WTC11 (cell line): ENCODE results near the gene UFM1. TPM values are rescaled to one million over a fixed set of nuclear protein-coding genes. Genes with fewer than 3 reads are reported as not detected.

ENCODE experiments used
- ATAC-seq: fragments of 200-7000 bp; cut with Tn5 transposase; 2 replicates; pipeline ENCODE4 v1.10.0; 2021; ENCODE audit warnings: mild to moderate bottlenecking, moderate library complexity
- CTCF ChIA-PET: fragments of 300-600 bp; sonication (Branson Sonifier 250); formaldehyde crosslinking; loops from one replicate; lab custom pipeline; 2021; ENCODE audit warnings: antibody characterized with exemption; lab: Charles Lee
- POLR2A ChIA-PET: fragments of 350-600 bp; sonication (Branson Sonifier 250); formaldehyde crosslinking; loops from one replicate; lab custom pipeline; 2021; ENCODE audit warnings: antibody characterized with exemption; lab: Charles Lee
- DNase-seq: peaks from one replicate; pipeline ENCODE4 v3.0.0; 2021; ENCODE audit warnings: low spot score
- H3K27ac Mint-ChIP-seq: 2 replicates; pipeline ENCODE4 v1.8.0; 2021; ENCODE audit warnings: mixed read lengths
- H3K27me3 Mint-ChIP-seq: 2 replicates; pipeline ENCODE4 v1.8.0; 2021; ENCODE audit warnings: low read depth, mild to moderate bottlenecking, moderate library complexity, mixed read lengths
- H3K36me3 Mint-ChIP-seq: 2 replicates; pipeline ENCODE4 v1.8.0; 2021; ENCODE audit warnings: mixed read lengths
- H3K4me1 Mint-ChIP-seq: 2 replicates; pipeline ENCODE4 v1.8.0; 2022; ENCODE audit warnings: mixed read lengths
- H3K4me3 Mint-ChIP-seq: 2 replicates; pipeline ENCODE4 v1.8.0; 2021; ENCODE audit warnings: mild to moderate bottlenecking, moderate library complexity, mixed read lengths
- H3K9me3 Mint-ChIP-seq: 2 replicates; pipeline ENCODE4 v1.8.0; 2021; ENCODE audit warnings: mixed read lengths
- ELF4 ChIP-seq: sonication (generic); formaldehyde crosslinking; IDR thresholded peaks from 2 replicates; pipeline ENCODE4 v1.8.1; 2022; ENCODE audit warnings: low read depth, mild to moderate bottlenecking, moderate library complexity, missing genetic modification reagents
- GTF2I ChIP-seq: fragments of 250-450 bp; sonication (Bioruptor Pico); conservative IDR thresholded peaks from 2 replicates; pipeline ENCODE4 v1.4.0; 2021; ENCODE audit warnings: mild to moderate bottlenecking
- KAT7 ChIP-seq: sonication (generic); formaldehyde crosslinking; IDR thresholded peaks from 2 replicates; pipeline ENCODE4 v1.8.1; 2023; ENCODE audit warnings: missing genetic modification reagents, mild to moderate bottlenecking, borderline replicate concordance
- MYBL2 ChIP-seq: sonication (generic); formaldehyde crosslinking; IDR thresholded peaks from 2 replicates; pipeline ENCODE4 v1.8.1; 2023; ENCODE audit warnings: mild to moderate bottlenecking, moderate library complexity, missing genetic modification reagents
- NFYB ChIP-seq: sonication (generic); formaldehyde crosslinking; conservative IDR thresholded peaks from 2 replicates; pipeline ENCODE4 v1.8.0; 2022; ENCODE audit warnings: low read depth, missing genetic modification reagents
- TP53 ChIP-seq: sonication (generic); formaldehyde crosslinking; IDR thresholded peaks from 2 replicates; pipeline ENCODE4 v1.8.1; 2023; ENCODE audit warnings: mild to moderate bottlenecking, missing genetic modification reagents
- ZBTB21 ChIP-seq: sonication (generic); formaldehyde crosslinking; IDR thresholded peaks from 2 replicates; pipeline ENCODE4 v1.8.1; 2023; ENCODE audit warnings: mild to moderate bottlenecking, missing genetic modification reagents, borderline replicate concordance
- ZNF121 ChIP-seq: sonication (generic); formaldehyde crosslinking; IDR thresholded peaks from 2 replicates; pipeline ENCODE4 v1.8.0; 2023; ENCODE audit warnings: missing genetic modification reagents
- ZNF263 ChIP-seq: sonication (generic); formaldehyde crosslinking; IDR thresholded peaks from 2 replicates; pipeline ENCODE4 v1.8.1; 2022; ENCODE audit warnings: low read depth, mild to moderate bottlenecking, moderate library complexity, missing genetic modification reagents
- ZNF317 ChIP-seq: sonication (generic); formaldehyde crosslinking; IDR thresholded peaks from 2 replicates; pipeline ENCODE4 v1.8.1; 2023; ENCODE audit warnings: low read depth, mild to moderate bottlenecking, moderate library complexity, missing genetic modification reagents, borderline replicate concordance
- ZNF423 ChIP-seq: fragments of 250-450 bp; sonication (Bioruptor Pico); IDR thresholded peaks from 2 replicates; pipeline ENCODE4 v2.1.2; 2022; ENCODE audit warnings: mild to moderate bottlenecking, moderate library complexity
- total RNA-seq: library from RNA; stranded (reverse); gene quantifications from 3 replicates; pipeline ENCODE4 v1.2.3, GENCODE V29; 2021
- TF ChIP-seq, protein P1 (sequence below): sonication (generic); formaldehyde crosslinking; IDR thresholded peaks from 2 replicates; pipeline ENCODE4 v1.8.1; 2023; ENCODE audit warnings: mild to moderate bottlenecking, missing genetic modification reagents, moderate library complexity
- TF ChIP-seq, protein P2 (sequence below): fragments of 250-450 bp; sonication (Bioruptor Pico); IDR thresholded peaks from 2 replicates; pipeline ENCODE4 v1.9.0; 2021; ENCODE audit warnings: mild to moderate bottlenecking, borderline replicate concordance
- TF ChIP-seq, protein P3 (sequence below): sonication (generic); formaldehyde crosslinking; IDR thresholded peaks from 2 replicates; pipeline ENCODE4 v1.8.1; 2023; ENCODE audit warnings: mild to moderate bottlenecking, missing genetic modification reagents
- TF ChIP-seq, protein P4 (sequence below): sonication (generic); formaldehyde crosslinking; IDR thresholded peaks from 2 replicates; pipeline ENCODE4 v1.8.1; 2022; ENCODE audit warnings: missing genetic modification reagents, borderline replicate concordance
- TF ChIP-seq, protein P5 (sequence below): sonication (generic); formaldehyde crosslinking; IDR thresholded peaks from 2 replicates; pipeline ENCODE4 v1.8.1; 2022; ENCODE audit warnings: mild to moderate bottlenecking, missing genetic modification reagents, moderate library complexity, borderline replicate concordance
- TF ChIP-seq, protein P6 (sequence below): sonication (generic); formaldehyde crosslinking; IDR thresholded peaks from 2 replicates; pipeline ENCODE4 v1.8.1; 2023; ENCODE audit warnings: mild to moderate bottlenecking, missing genetic modification reagents, borderline replicate concordance

The UFM1 gene
- total RNA-seq, 1 experiment from 2014 or later = 57.7 TPM

DNA sequence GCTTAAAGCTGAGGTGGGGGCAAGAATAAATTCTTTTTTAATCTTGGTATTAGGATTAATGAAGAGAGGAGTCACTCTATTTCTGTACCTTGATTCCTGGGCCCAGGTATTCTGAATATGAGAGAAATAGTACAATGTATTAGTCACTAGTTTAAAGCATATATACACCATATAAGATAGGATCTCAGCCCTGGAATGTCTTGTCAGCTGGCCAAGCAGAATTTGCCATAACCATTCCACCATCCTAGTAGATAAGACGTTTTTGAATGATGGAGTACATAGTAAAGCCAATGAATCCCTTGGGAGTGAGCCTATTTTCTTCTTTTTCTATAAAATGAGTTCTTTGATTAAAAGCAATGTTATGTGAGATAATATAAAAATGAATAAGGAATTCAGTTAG, 55.6 kb downstream of the UFM1 start:
- Mint-ChIP-seq H3K27ac (no peak overlapping the region), H3K4me3 (no peak overlapping the region)

More for the DNA sequence above, 55.6 kb downstream of the UFM1 start:
- TF ChIP-seq MYBL2 (CRISPR knock-in tag) = no peak
- no peak for TF ChIP-seq KAT7 (CRISPR knock-in tag)
- no peak for TF ChIP-seq ZNF317 (CRISPR knock-in tag)
- TF ChIP-seq GTF2I (CRISPR knock-in tag) = no peak
- TF ChIP-seq, protein P1, sequence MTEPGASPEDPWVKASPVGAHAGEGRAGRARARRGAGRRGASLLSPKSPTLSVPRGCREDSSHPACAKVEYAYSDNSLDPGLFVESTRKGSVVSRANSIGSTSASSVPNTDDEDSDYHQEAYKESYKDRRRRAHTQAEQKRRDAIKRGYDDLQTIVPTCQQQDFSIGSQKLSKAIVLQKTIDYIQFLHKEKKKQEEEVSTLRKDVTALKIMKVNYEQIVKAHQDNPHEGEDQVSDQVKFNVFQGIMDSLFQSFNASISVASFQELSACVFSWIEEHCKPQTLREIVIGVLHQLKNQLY (CRISPR knock-in tag) = no peak
- no peak for TF ChIP-seq ZNF121 (CRISPR knock-in tag)
- TF ChIP-seq, protein P2, sequence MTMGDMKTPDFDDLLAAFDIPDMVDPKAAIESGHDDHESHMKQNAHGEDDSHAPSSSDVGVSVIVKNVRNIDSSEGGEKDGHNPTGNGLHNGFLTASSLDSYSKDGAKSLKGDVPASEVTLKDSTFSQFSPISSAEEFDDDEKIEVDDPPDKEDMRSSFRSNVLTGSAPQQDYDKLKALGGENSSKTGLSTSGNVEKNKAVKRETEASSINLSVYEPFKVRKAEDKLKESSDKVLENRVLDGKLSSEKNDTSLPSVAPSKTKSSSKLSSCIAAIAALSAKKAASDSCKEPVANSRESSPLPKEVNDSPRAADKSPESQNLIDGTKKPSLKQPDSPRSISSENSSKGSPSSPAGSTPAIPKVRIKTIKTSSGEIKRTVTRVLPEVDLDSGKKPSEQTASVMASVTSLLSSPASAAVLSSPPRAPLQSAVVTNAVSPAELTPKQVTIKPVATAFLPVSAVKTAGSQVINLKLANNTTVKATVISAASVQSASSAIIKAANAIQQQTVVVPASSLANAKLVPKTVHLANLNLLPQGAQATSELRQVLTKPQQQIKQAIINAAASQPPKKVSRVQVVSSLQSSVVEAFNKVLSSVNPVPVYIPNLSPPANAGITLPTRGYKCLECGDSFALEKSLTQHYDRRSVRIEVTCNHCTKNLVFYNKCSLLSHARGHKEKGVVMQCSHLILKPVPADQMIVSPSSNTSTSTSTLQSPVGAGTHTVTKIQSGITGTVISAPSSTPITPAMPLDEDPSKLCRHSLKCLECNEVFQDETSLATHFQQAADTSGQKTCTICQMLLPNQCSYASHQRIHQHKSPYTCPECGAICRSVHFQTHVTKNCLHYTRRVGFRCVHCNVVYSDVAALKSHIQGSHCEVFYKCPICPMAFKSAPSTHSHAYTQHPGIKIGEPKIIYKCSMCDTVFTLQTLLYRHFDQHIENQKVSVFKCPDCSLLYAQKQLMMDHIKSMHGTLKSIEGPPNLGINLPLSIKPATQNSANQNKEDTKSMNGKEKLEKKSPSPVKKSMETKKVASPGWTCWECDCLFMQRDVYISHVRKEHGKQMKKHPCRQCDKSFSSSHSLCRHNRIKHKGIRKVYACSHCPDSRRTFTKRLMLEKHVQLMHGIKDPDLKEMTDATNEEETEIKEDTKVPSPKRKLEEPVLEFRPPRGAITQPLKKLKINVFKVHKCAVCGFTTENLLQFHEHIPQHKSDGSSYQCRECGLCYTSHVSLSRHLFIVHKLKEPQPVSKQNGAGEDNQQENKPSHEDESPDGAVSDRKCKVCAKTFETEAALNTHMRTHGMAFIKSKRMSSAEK (CRISPR knock-in tag) = no peak
- TF ChIP-seq ZBTB21 (CRISPR knock-in tag) = no peak
- TF ChIP-seq, protein P3, sequence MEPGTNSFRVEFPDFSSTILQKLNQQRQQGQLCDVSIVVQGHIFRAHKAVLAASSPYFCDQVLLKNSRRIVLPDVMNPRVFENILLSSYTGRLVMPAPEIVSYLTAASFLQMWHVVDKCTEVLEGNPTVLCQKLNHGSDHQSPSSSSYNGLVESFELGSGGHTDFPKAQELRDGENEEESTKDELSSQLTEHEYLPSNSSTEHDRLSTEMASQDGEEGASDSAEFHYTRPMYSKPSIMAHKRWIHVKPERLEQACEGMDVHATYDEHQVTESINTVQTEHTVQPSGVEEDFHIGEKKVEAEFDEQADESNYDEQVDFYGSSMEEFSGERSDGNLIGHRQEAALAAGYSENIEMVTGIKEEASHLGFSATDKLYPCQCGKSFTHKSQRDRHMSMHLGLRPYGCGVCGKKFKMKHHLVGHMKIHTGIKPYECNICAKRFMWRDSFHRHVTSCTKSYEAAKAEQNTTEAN (CRISPR knock-in tag) = no peak
- TF ChIP-seq ZNF423 (CRISPR knock-in tag) = no peak
- TF ChIP-seq TP53 = no peak
- TF ChIP-seq, protein P4, sequence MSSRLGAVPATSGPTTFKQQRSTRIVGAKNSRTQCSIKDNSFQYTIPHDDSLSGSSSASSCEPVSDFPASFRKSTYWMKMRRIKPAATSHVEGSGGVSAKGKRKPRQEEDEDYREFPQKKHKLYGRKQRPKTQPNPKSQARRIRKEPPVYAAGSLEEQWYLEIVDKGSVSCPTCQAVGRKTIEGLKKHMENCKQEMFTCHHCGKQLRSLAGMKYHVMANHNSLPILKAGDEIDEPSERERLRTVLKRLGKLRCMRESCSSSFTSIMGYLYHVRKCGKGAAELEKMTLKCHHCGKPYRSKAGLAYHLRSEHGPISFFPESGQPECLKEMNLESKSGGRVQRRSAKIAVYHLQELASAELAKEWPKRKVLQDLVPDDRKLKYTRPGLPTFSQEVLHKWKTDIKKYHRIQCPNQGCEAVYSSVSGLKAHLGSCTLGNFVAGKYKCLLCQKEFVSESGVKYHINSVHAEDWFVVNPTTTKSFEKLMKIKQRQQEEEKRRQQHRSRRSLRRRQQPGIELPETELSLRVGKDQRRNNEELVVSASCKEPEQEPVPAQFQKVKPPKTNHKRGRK = no peak
- TF ChIP-seq, protein P5, sequence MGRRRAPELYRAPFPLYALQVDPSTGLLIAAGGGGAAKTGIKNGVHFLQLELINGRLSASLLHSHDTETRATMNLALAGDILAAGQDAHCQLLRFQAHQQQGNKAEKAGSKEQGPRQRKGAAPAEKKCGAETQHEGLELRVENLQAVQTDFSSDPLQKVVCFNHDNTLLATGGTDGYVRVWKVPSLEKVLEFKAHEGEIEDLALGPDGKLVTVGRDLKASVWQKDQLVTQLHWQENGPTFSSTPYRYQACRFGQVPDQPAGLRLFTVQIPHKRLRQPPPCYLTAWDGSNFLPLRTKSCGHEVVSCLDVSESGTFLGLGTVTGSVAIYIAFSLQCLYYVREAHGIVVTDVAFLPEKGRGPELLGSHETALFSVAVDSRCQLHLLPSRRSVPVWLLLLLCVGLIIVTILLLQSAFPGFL (CRISPR knock-in tag) = no peak
- TF ChIP-seq ELF4 = no peak
- TF ChIP-seq, protein P6, sequence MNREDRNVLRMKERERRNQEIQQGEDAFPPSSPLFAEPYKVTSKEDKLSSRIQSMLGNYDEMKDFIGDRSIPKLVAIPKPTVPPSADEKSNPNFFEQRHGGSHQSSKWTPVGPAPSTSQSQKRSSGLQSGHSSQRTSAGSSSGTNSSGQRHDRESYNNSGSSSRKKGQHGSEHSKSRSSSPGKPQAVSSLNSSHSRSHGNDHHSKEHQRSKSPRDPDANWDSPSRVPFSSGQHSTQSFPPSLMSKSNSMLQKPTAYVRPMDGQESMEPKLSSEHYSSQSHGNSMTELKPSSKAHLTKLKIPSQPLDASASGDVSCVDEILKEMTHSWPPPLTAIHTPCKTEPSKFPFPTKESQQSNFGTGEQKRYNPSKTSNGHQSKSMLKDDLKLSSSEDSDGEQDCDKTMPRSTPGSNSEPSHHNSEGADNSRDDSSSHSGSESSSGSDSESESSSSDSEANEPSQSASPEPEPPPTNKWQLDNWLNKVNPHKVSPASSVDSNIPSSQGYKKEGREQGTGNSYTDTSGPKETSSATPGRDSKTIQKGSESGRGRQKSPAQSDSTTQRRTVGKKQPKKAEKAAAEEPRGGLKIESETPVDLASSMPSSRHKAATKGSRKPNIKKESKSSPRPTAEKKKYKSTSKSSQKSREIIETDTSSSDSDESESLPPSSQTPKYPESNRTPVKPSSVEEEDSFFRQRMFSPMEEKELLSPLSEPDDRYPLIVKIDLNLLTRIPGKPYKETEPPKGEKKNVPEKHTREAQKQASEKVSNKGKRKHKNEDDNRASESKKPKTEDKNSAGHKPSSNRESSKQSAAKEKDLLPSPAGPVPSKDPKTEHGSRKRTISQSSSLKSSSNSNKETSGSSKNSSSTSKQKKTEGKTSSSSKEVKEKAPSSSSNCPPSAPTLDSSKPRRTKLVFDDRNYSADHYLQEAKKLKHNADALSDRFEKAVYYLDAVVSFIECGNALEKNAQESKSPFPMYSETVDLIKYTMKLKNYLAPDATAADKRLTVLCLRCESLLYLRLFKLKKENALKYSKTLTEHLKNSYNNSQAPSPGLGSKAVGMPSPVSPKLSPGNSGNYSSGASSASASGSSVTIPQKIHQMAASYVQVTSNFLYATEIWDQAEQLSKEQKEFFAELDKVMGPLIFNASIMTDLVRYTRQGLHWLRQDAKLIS (CRISPR knock-in tag) = no peak
- TF ChIP-seq NFYB (CRISPR knock-in tag) = no peak
- TF ChIP-seq ZNF263 = no peak
- no peak for ATAC-seq
- Mint-ChIP-seq H3K9me3 (peaks cover 15% of the 10 kb centered on the region), H3K36me3 (no peaks in the 10 kb centered on the region), H3K27me3 (no peaks in the 10 kb centered on the region), H3K4me1 (no peaks in the 10 kb centered on the region)
- CTCF ChIA-PET = no interaction called here
- DNase-seq = no peak
- POLR2A ChIA-PET = no interaction called here
